T-helper 2 cell treated with Interferon-gamma antibody and Interleukin-4, amounts not matched to agents 100 ng/mL and 5 ng/mL, for 36 hours (primary cell): ENCODE data around the gene PPP1R12B. TPM values are rescaled to one million over a fixed set of nuclear protein-coding genes. Genes with fewer than 3 reads are reported as not detected.
"Not testable (repeated sequence)": the region's sequence is repeated elsewhere in the genome, so short reads cannot be mapped to it uniquely, and the experiment has no call there.

Experiments
- intact Hi-C: fragments of 100-400 bp; cut with micrococcal nuclease; formaldehyde crosslinking; loops from one replicate; pipeline ENCODE4 v1.15.1; 2023
- total RNA-seq: library from RNA; stranded (reverse); gene quantifications from 2 replicates; pipeline ENCODE4 v1.2.3, GENCODE V29; 2022

PPP1R12B gene
- total RNA-seq, 1 donor from 2014 or later: 20.4 TPM

DNA sequence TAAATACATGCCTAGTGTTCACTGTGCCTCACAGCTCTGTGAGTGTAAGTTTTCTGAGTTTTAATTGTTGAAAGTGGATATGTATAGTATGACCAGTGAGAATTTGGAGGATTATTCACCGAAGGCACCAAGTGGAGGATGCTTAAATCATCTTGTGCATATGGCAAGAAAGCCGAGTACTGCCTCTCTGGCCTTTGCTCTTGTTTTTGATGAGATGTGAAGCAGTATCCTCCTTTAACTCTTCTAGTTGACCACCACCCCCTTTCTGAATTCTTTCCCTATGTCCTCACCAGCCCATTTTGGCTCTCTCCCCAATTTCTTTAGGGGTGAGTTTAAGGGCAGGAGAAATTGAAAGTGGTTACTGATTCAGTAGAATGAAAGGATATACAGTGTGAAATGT, 231.3 kb downstream of the PPP1R12B start:
- intact Hi-C loops: loop anchor here (10.0 kb wide), 1 partner anchor 115 kb away; no protein-coding TSS in a partner anchor

- intact Hi-C loops: no loop called here
Observed at GRCh38 chr1:202580619-202581018, 232.1 kb downstream of the PPP1R12B start.

- intact Hi-C loops: not testable (repeated sequence)
Observed at GRCh38 chr1:202582350-202582749, 233.9 kb downstream of the PPP1R12B start.

GRCh38 chr1:202584707-202585589, 236.4 kb downstream of the PPP1R12B start:
- intact Hi-C loops: no loop called here

- intact Hi-C loops: no loop called here
Observed at GRCh38 chr1:202585590-202585933, 237.1 kb downstream of the PPP1R12B start.

DNA sequence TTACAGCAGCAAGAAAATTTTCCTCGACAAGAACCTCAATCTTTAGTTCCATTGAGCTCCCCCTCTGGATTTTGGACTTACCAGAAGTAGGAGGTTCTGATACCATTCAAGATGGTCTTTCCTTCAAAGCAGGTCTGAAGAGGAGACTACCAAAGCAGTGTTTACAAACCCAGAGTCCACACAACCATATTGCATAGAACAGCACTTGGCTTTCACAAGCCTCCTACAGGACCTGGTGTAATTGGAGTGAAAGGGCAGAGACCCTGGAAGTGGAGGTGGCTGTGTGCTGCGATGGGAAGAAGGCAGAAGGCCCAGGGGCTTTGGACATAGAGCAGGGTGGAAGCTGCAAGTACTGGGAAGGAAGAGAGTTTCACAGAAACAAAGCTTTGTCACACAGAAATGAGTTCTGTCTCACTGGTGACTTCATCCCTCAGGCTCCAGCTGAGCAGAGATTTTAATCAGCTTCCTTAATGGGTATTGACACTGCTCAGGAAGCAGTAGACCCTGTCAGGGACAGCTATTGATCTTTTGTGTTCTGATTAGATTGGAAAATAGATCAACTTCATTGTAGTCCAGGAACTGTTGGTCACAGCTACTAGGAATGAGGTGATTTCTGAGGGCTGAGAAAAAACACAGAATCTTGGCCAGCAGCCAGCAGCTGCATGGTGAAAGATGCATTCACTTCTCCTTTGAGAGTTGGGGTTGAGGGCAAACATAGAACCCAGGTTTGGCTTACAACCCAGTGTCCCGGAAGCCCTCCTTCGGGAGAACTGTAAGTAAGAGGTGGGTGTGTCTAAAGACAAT, 237.7 kb downstream of the PPP1R12B start:
- intact Hi-C loops: no loop called here

DNA sequence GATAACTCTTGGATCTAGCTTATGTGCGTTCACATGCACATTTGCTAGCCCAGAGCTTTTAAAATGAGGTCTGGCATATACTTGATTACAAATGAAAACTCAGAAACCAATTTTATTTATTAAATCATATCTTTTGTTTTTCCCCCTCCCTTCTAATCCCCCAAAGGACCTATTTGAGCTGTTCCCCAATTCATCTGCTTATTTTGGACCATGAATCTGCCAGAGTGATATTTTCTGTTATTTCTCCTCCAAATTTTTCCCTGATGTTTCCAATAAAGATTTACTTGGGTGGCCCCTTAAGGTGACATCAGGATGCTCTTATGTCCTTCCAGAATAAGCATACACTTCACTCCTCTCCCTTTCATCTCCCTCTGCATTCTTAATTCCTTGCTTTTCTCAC, 238.4 kb downstream of the PPP1R12B start:
- intact Hi-C loops: no loop called here

DNA sequence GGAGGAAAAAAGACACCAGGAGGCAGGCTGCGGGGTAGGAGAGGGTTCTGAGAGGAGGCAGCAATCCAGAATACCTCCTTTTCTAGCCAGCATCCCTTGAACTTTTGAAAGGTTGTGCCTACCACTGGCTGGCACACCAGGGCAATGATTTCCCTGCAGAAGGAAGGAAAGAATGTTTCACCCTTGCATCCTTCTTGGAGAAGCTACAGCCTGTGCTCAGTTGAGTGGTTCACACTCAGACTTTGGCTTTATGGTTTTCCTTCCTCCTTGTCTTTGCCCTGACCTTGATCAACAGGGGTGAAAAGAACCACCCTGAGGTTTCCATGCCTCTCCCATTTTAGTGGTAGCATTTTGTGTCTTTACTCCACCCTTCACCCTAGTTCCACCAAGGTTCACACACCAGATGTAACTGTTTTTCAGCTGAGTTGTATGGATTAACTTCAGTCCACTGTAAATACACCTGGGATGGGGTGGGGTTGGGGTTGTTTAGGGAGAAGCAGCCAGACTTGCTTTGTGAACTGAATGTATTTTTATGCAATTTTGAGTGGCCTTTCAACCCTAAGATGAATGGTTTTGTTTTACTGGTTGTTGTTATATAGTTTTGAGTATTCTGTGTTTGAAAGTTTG, 239.5 kb downstream of the PPP1R12B start:
- intact Hi-C loops: no loop called here

GRCh38 chr1:202588503-202589189, 240.1 kb downstream of the PPP1R12B start:
- intact Hi-C loops: no loop called here

DNA sequence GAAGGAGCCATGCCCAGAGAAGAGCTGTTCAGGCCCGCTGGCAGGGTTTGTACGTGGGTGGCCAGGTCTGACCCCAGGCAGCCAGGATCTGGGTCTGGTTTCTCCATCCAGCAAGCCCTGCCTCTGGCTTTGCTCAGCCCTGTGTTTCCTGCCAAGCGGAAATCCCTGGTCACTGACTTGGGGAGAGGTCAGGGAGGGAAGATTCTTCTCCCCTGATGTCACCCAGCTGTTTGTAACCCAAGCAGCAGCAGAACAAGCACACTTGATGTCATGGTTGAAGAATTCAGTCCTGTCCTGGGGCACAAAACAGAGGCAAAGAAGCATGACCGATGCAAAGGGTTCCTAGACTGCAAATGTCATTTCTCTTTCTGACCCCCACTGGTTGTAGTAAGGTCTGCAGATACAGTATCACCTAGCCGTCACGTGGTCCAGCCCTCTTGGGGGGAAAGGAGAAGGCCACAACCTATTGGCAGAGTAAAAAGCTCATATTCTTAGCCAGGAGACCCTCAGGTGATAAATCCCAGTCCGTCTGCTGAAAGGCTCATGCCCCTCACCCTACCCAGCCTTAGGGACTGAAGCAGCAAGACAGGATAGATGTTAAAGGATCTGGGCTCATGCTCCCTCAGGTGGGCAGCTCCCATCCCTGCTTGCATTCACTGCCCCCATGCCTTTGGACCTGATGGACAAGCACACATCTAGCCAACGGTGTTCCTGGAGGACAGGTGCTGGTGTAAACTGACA, 240.9 kb downstream of the PPP1R12B start:
- intact Hi-C loops: no loop called here

DNA sequence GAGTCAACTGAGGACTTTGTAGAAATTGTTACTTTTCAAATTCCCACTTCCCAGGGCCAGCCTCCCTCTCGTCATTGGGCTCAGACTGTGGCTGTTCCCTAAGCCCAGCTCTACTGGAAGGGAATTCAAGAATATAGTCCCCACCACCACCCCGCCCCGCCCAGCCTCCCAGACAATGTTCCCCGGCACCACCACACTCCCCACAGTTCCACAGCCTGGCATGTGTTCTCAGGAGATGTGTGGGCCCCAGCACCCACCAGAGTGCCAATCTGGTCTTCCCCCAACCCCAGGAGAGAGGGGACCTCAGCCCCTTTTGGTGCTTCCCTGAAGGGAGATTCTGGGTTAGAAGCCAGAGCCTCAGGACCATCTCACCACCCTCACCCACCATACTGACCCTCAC, 241.6 kb downstream of the PPP1R12B start:
- intact Hi-C loops: no loop called here

GRCh38 chr1:202590975-202591411, 242.5 kb downstream of the PPP1R12B start:
- intact Hi-C loops: no loop called here

DNA sequence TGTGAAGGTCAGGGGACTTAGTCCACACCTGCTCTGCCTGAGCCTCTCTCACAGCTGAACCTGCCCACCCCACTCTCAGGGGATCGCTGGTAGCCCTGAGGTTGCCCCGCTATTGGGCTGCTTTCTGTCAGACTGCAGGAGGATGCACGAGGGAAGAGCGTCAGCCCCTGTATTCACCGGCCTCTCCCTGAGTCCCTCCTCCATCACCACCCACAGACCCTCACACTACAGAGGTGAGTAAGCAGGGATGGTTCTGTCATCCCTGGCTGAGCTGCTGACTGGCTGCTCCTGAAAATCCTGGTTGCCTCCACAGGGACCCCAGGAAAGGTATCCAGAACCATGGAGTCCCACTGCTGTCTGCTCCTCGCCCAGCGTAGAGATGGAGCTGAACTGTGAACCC, 243.0 kb downstream of the PPP1R12B start:
- intact Hi-C loops: no loop called here

DNA sequence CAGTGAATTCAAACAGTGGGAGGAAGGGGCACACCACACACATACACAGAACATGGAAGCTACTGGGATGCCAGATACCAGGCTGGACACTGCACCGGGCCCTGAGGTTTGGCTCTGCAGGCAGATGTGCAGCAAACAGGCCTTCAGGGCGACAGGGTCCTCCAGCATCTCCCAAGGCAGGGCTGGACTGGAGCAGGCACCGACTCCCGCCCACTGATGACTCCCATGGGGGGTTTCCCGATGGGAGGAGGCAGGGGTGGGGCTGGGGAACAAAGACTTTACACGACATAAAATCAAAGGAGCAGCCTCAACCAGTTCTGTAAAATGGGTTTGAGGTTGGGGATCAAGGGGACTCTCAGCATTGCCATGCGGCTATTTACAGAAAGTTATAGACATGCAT, 243.6 kb downstream of the PPP1R12B start:
- intact Hi-C loops: no loop called here

DNA sequence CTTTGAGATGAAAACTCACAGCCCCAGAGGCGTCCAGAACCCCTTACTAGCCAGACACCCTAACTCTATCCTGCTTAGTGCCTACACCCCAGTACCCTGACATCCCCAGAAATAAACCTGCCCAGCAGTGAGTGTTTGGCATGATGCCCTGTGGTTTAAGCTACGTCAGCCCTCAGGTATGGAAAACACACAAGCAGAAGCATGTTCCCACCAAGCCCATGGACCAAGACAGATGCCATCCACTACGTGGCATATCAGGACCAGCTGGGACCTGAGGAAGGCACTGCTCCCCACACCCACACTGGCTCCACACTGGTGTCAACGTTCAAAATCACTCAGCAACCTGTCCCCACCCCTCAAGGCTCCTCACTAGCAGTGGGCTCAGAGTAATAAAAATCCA, 245.3 kb downstream of the PPP1R12B start:
- intact Hi-C loops: no loop called here

DNA sequence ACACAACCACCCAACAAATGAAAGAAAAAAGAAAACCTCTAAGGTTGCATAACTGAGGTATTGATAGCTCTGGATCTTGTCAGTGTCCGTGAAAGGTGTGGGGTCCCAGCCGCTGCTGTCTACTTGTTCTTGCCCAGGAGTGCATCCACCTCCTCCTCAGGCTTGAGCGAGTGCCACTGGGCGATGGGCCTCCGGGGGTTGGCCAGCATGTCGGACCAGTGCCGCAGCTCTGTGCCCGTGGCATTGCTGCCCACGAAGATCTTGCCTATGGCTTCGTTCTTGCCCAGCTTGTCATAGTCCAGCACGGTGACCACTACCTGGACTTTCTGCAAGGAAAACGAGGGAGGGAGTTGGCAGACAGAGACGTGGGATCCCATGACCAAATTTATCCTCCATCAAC, 248.1 kb downstream of the PPP1R12B start:
- intact Hi-C loops: no loop called here

DNA sequence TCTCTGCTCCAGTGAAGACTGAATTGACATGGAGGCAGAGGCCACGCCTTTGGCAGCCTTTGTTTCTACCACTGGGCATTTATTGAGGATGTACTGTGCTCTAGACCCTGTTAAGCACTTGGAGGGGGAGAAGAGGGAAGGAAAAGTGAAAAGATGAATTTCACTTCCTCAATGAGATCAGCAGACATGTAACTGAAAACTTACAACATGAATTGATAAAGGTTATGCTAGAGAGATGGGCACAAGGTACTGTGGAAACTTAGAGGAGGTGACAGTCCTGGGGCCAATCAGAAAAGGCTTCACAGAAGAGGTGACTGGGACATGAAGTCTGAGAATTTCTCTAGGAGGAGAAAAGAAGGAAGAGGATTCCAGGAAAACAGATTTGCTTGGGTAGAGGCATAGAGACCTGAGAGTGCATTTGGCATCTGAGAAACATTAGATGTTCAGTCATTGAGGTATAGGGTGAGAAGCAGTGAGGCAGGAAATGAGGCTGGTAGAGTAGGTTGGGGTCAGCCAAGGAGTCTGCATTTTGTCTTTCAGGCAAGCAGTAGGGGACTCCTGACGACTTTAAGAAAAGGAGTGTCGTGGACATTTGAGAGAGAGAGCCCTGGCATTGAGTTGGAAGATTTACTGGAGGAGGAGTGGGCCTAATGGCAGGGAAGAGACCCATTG, 248.7 kb downstream of the PPP1R12B start:
- intact Hi-C loops: no loop called here

- intact Hi-C loops: no loop called here
Observed at GRCh38 chr1:202599669-202600431, 251.4 kb downstream of the PPP1R12B start.

DNA sequence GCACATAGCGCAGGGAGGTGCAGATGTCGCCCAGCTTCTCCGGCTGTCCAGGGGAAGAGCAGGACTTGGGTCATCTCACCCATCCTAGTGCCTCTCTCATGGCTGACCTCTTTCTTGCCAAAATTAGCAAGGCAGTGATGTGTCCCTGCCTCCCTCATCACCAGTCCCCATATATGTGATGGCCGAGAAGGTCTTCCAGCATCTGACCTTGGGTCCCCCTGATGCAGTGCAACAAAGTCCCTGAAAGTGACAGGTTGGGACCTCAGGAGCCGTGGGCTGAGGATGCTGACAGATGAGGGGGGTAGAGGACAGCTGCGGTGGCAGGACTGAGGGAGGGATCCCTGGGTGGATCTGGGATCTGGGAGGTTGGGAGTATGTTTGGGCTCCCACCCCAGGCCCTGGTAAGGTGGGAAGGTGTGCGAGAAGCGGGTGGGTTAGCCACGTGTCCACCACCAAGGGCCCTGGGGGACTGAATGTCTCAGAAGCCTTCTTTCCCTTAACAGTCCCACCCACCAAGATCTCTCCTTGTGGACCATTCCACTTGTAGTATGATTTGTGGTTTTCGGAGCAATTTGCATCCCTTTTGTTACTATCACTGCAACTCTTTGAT, 252.0 kb downstream of the PPP1R12B start:
- intact Hi-C loops: no loop called here
